Bronchial epithelial cell (primary cell): Measurements from ENCODE around the gene BRIP1. TPM values are rescaled to one million over a fixed set of nuclear protein-coding genes. Genes with fewer than 3 reads are reported as not detected.

Experiments used
- DNase-seq: peaks from one replicate; pipeline ENCODE4 v3.0.0-alpha.2; 2010; ENCODE audit warnings: low read depth
- FAIRE-seq: peaks from 2 replicates; lab custom pipeline; 2011; peaks lifted over from hg19 to GRCh38; lab: Jason Lieb, UNC
- H3K27me3 ChIP-seq: 2 replicates; pipeline ENCODE4 v1.5.1; 2011; ENCODE audit warnings: low read length; ENCODE audit not compliant: control insufficient read depth, insufficient read depth
- H3K36me3 ChIP-seq: 2 replicates; pipeline ENCODE4 v1.5.1; 2011; ENCODE audit warnings: low read length; ENCODE audit not compliant: control insufficient read depth, insufficient read depth
- H3K4me3 ChIP-seq: 2 replicates; pipeline ENCODE4 v1.5.1; 2011; ENCODE audit warnings: mild to moderate bottlenecking, low read depth, low read length, control low read depth
- total RNA-seq: library from RNA; depleted of rRNA; stranded (reverse); fragments of >200 nt; gene quantifications from 2 replicates; pipeline ENCODE4 v1.2.1, GENCODE V29; 2014
- TF ChIP-seq, protein P1 (sequence below): IDR thresholded peaks from 2 replicates; pipeline ENCODE4 v1.5.1; 2011; ENCODE audit warnings: mild to moderate bottlenecking, moderate library complexity, low read length, control low read depth, inconsistent platforms; ENCODE audit not compliant: insufficient read depth, severe bottlenecking

The BRIP1 gene
- total RNA-seq, 1 donor from 2014 or later = 1.1 TPM

GRCh38 chr17:61662741-61663140 is 200.6 kb downstream of the BRIP1 start:
- TF ChIP-seq, protein P1, sequence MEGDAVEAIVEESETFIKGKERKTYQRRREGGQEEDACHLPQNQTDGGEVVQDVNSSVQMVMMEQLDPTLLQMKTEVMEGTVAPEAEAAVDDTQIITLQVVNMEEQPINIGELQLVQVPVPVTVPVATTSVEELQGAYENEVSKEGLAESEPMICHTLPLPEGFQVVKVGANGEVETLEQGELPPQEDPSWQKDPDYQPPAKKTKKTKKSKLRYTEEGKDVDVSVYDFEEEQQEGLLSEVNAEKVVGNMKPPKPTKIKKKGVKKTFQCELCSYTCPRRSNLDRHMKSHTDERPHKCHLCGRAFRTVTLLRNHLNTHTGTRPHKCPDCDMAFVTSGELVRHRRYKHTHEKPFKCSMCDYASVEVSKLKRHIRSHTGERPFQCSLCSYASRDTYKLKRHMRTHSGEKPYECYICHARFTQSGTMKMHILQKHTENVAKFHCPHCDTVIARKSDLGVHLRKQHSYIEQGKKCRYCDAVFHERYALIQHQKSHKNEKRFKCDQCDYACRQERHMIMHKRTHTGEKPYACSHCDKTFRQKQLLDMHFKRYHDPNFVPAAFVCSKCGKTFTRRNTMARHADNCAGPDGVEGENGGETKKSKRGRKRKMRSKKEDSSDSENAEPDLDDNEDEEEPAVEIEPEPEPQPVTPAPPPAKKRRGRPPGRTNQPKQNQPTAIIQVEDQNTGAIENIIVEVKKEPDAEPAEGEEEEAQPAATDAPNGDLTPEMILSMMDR = no peak
- no peak for DNase-seq
- Histone ChIP-seq H3K27me3 (no peaks in the 10 kb centered on the region), H3K36me3 (no peaks in the 10 kb centered on the region), H3K4me3 (no peak overlapping the region)
- FAIRE-seq = no peak

DNA sequence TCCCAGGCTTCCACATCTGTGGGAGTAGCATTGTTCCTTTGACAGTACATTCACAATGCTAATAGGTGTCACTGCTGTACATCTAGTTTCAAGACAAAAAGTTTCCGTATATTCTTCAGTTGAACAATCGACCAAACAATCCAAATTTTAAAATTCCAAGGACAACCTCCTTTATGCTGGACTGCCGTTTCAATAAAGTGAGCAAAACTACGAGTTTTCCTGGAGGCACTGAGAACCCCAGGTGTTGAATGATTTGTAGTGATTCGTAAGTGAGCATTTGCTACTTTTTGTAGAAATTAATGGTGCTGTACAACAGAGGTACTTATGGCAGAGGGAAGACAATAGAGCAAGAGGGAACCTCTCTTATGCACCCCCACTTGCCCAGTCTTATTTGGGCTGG is 201.1 kb downstream of the BRIP1 start:
- Histone ChIP-seq H3K4me3 (no peak overlapping the region), H3K36me3 (no peaks in the 10 kb centered on the region), H3K27me3 (no peaks in the 10 kb centered on the region)
- TF ChIP-seq, protein P1 = no peak
- DNase-seq (no peak), FAIRE-seq (no peak)

DNA sequence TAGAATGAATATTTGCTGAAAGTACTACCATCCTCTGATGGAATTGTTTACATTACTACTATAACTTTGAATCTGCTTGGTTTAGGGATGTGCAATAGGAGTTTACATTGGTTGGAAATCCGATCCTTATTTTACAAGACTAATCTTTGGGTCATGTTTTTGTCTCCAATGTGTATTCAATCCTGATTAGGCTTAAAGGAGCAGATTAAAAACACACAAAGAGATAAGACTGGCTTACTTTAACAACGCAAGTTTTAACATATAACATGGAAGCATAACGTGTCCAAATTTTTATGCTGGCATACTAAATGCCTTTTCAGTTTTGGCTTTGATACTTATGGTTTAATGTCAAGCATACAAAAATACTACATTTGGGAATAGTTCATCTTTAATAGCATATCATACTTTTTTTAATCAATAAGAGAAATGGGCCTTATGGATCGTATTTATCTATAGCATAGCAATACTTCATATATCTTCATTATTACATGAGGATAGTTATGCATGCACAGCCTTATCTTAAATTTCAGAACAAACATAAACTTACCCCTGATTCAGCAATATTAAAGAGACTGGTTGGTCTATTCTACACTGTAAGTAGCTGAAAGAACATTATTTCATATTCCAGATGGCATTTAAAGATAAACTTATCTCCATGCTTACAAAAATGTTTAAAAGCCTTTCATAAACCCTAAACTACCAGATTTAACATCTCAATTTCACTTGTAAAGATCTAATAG is 202.4 kb downstream of the BRIP1 start:
- TF ChIP-seq, protein P1 = no peak
- FAIRE-seq = no peak
- H3K36me3 ChIP-seq = no peaks in the 10 kb centered on the region
- no peak overlapping the region for H3K4me3 ChIP-seq
- no peak for DNase-seq
- no peaks in the 10 kb centered on the region for H3K27me3 ChIP-seq

DNA sequence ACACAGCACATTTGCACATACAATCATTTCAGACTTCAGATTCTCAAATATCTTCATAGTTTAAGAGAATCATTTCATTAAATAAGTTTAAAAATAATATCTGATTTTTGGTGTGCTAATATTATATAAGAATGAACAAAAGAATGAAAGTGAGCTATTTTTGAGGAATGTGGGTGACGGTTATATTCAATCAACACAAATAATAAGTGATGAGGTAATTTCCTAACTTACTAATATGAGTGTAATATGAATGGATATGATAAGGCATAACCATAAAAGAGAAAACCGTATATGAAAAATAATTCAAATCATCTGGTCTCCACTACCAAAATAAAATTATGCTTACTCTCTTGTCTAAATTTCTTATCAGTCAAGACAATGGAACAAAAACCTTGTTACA is 203.9 kb downstream of the BRIP1 start:
- no peak overlapping the region for H3K4me3 ChIP-seq
- DNase-seq (no peak), FAIRE-seq (no peak)
- TF ChIP-seq, protein P1 = no peak
- no peaks in the 10 kb centered on the region for H3K36me3 ChIP-seq
- no peaks in the 10 kb centered on the region for H3K27me3 ChIP-seq

DNA sequence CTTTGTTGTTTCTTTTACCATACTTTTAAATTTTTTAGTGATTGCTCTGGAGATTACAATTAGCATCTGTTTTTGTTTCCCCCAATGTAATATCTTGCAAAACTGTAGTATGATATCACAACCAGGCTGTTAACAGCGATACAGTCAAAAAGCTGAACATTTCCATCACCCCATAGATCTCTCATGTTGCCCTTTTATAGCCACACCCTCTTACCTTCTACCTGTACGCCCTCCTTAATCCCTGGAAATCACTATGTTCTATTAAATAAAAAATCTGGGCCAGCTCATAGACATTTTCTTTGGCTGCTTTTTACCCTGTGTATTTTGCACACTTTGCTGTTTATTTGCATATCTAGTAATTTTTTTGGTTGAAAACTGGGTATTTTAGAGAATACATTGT is 205.1 kb downstream of the BRIP1 start:
- no peak overlapping the region for H3K4me3 ChIP-seq
- no peak for DNase-seq
- TF ChIP-seq, protein P1 = no peak
- H3K36me3 ChIP-seq = no peaks in the 10 kb centered on the region
- H3K27me3 ChIP-seq = no peaks in the 10 kb centered on the region
- no peak for FAIRE-seq

DNA sequence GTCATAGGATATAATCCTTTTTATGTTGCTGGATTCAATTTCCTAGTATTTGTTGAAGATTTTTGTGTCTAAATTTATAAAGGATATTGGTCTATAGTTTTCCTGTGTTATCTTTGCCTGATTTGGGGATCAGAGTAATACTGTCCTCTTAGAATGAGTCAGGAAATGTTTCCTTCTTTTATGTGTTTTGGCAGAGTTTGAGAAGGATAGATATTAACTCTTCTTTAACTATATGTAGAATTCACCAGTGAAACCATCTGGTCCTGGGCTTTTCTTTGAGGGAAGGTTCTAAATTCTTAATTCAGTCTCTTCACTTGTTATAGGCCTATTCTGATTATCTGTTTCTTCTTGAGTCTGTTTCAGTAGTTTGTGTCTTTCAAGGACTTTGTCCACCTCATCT is 206.0 kb downstream of the BRIP1 start:
- FAIRE-seq (no peak), DNase-seq (no peak)
- TF ChIP-seq, protein P1 = no peak
- Histone ChIP-seq H3K27me3 (no peaks in the 10 kb centered on the region), H3K4me3 (no peak overlapping the region), H3K36me3 (no peaks in the 10 kb centered on the region)
